ENCODE data around the gene MYBPC2.

MYBPC2 gene

DNA sequence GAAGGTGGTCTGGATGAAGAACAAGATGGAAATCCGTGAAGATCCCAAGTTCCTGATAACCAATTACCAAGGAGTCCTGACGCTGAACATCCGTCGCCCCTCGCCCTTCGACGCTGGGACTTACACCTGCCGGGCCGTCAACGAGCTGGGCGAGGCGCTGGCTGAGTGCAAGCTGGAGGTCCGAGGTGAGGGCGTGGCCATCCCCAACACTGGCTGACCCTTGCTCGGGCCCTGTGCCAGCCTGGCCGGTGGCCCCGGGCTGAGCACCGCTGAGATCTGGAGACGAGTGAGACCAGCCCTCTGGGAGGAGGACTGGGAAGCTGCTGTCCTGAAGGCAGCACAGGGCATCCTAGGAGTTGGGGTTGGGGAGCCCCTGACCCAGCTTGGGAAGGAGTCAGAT lies 31.7 kb downstream of the MYBPC2 start:
- no peak overlapping the region for H2AFZ ChIP-seq (ENCODE audit: low read depth, low read length)
- TF ChIP-seq EZH2 (IDR thresholded peaks at IDR 0.05; ENCODE audit: borderline replicate concordance, low read depth, low read length, severe bottlenecking) = no peak
- no peak for TF ChIP-seq CTCF (IDR thresholded peaks at IDR 0.05; ENCODE audit: borderline replicate concordance, extremely low read depth, low read length, poor library complexity, severe bottlenecking)
- H3K4me2 ChIP-seq (ENCODE audit: insufficient read depth, low read length) = no peak overlapping the region
- no peaks in the 10 kb centered on the region for H4K20me1 ChIP-seq (ENCODE audit: insufficient read depth, low read length)
- no peaks in the 10 kb centered on the region for H3K9me3 ChIP-seq (ENCODE audit: insufficient read depth, low read length, severe bottlenecking)
- H3K27ac ChIP-seq (ENCODE audit: low read length) = no peak overlapping the region
- ATAC-seq (ENCODE audit: insufficient read depth, low read depth) = no peak
- DNase-seq = no peak
- no peaks in the 10 kb centered on the region for H3K36me3 ChIP-seq (ENCODE audit: insufficient read depth, low read length)
- H3K79me2 ChIP-seq (ENCODE audit: insufficient read depth, low read length) = no peaks in the 10 kb centered on the region
- H3K9ac ChIP-seq (ENCODE audit: low read depth, low read length) = no peak overlapping the region
- H3K4me1 ChIP-seq (ENCODE audit: insufficient read depth, low read length) = no peaks in the 10 kb centered on the region
- no peak overlapping the region for H3K4me3 ChIP-seq (ENCODE audit: low read depth in 1 of 2, low read length in 2 of 2)
- H3K27me3 ChIP-seq (ENCODE audit: insufficient read depth, low read length, poor library complexity) = no peaks in the 10 kb centered on the region

- Histone ChIP-seq H3K36me3 (ENCODE audit: insufficient read depth, low read length) (no peaks in the 10 kb centered on the region), H3K4me2 (ENCODE audit: insufficient read depth, low read length) (no peak overlapping the region)
These were observed 32.3 kb downstream of the MYBPC2 start for GRCh38 chr19:50465000-50465399.

DNA sequence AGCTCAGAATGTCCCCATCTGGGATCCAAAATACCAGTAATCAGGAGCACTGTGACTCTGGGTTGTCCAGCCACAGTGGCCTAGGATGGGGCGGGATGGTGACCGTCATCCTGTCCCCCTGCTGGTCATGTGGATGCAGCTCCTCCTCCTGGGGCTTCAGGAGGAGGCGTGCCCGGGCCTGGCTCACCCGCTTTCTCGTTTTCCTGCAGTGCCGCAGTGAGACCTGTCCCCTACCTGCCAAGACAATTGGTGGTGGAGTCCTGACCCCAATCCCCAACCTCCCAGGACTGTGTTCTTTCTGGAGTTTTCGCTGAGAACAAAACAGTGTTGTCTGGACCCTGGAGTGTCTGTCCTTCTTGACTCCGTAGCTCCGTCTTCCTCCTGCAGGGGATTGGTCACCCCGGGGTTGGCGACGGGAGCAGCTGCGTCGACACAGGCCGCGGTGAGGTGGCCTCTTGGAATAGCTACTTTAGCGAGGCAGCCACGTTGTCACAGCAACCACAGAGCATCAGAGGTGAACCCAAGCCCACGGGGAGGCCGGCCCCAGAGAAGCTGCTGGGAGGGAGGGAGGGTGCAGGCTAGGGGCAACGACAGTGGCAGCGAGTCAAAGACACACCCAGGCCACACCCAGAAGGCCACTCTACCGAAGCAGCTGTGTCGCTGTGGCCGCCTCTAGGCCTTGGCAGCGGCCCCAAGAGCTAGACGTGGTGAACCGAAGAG lies 33.5 kb downstream of the MYBPC2 start:
- no peak overlapping the region for H3K9ac ChIP-seq (ENCODE audit: low read depth, low read length)
- no peaks in the 10 kb centered on the region for H3K9me3 ChIP-seq (ENCODE audit: insufficient read depth, low read length, severe bottlenecking)
- ATAC-seq (ENCODE audit: insufficient read depth, low read depth) (no peak), DNase-seq (no peak)
- H3K4me1 ChIP-seq (ENCODE audit: insufficient read depth, low read length) = no peaks in the 10 kb centered on the region
- H4K20me1 ChIP-seq (ENCODE audit: insufficient read depth, low read length) = no peaks in the 10 kb centered on the region
- H3K79me2 ChIP-seq (ENCODE audit: insufficient read depth, low read length) = no peaks in the 10 kb centered on the region
- H3K36me3 ChIP-seq (ENCODE audit: insufficient read depth, low read length) = no peaks in the 10 kb centered on the region
- TF ChIP-seq CTCF (IDR thresholded peaks at IDR 0.05; ENCODE audit: borderline replicate concordance, extremely low read depth, low read length, poor library complexity, severe bottlenecking) (no peak), EZH2 (IDR thresholded peaks at IDR 0.05; ENCODE audit: borderline replicate concordance, low read depth, low read length, severe bottlenecking) (no peak)
- no peak overlapping the region for H2AFZ ChIP-seq (ENCODE audit: low read depth, low read length)
- H3K4me3 ChIP-seq (ENCODE audit: low read depth in 1 of 2, low read length in 2 of 2) = no peak overlapping the region
- no peak overlapping the region for H3K4me2 ChIP-seq (ENCODE audit: insufficient read depth, low read length)
- no peaks in the 10 kb centered on the region for H3K27me3 ChIP-seq (ENCODE audit: insufficient read depth, low read length, poor library complexity)
- H3K27ac ChIP-seq (ENCODE audit: low read length) = no peak overlapping the region

More at GRCh38 chr19:50465000-50465399, 32.3 kb downstream of the MYBPC2 start:
- no peak overlapping the region for H3K4me3 ChIP-seq (ENCODE audit: low read depth in 1 of 2, low read length in 2 of 2)
- H4K20me1 ChIP-seq (ENCODE audit: insufficient read depth, low read length) = no peaks in the 10 kb centered on the region
- DNase-seq = no peak
- no peaks in the 10 kb centered on the region for H3K4me1 ChIP-seq (ENCODE audit: insufficient read depth, low read length)
- H3K9ac ChIP-seq (ENCODE audit: low read depth, low read length) = no peak overlapping the region
- TF ChIP-seq EZH2 (IDR thresholded peaks at IDR 0.05; ENCODE audit: borderline replicate concordance, low read depth, low read length, severe bottlenecking) (no peak), CTCF (IDR thresholded peaks at IDR 0.05; ENCODE audit: borderline replicate concordance, extremely low read depth, low read length, poor library complexity, severe bottlenecking) (no peak)
- H3K27me3 ChIP-seq (ENCODE audit: insufficient read depth, low read length, poor library complexity) = no peaks in the 10 kb centered on the region
- H2AFZ ChIP-seq (ENCODE audit: low read depth, low read length) = no peak overlapping the region
- H3K9me3 ChIP-seq (ENCODE audit: insufficient read depth, low read length, severe bottlenecking) = no peaks in the 10 kb centered on the region
- no peak overlapping the region for H3K27ac ChIP-seq (ENCODE audit: low read length)
- no peaks in the 10 kb centered on the region for H3K79me2 ChIP-seq (ENCODE audit: insufficient read depth, low read length)
- no peak for ATAC-seq (ENCODE audit: insufficient read depth, low read depth)
